Thoracic aorta (tissue), 2 donors: ENCODE data around the gene LIN7C. TPM values are rescaled to one million over a fixed set of nuclear protein-coding genes. Genes with fewer than 3 reads are reported as not detected.

ENCODE experiments used
- ATAC-seq: fragments of 150-250 bp; one replicate; pipeline ENCODE4 v1.8.0; 2017; ENCODE audit warnings: low read depth; ENCODE audit not compliant: insufficient number of reproducible peaks, low FRiP score
- DNase-seq: peaks from one replicate; pipeline ENCODE4 v3.0.0-alpha.2; 2020; ENCODE audit warnings: low spot score
- H3K27ac ChIP-seq, 2 donors: fragments of 200-600 bp; sonication (generic); 1 replicate in 1 of 2; 2 replicates in 1 of 2; pipeline ENCODE4 v1.5.1; 2016; ENCODE audit warnings: mild to moderate bottlenecking in 2 of 2, moderate library complexity in 2 of 2
- H3K27me3 ChIP-seq: fragments of 200-600 bp; sonication (generic); replicated peaks from 2 replicates; pipeline ENCODE4 v1.6.0; 2016; ENCODE audit warnings: mild to moderate bottlenecking; ENCODE audit not compliant: insufficient read depth
- H3K36me3 ChIP-seq: fragments of 200-600 bp; sonication (generic); one replicate; pipeline ENCODE4 v1.5.1; 2016
- H3K4me1 ChIP-seq, 2 donors: fragments of 200-600 bp; sonication (generic); 1 replicate in 1 of 2; 2 replicates in 1 of 2; pipeline versions ENCODE4 v1.5.1 to v1.6.0; 2016; ENCODE audit warnings: low read depth in 2 of 2, mild to moderate bottlenecking in 1 of 2; ENCODE audit not compliant: control insufficient read depth in 1 of 2
- H3K4me3 ChIP-seq: fragments of 200-600 bp; sonication (generic); 2 replicates; pipeline ENCODE4 v1.5.1; 2016; ENCODE audit warnings: mild to moderate bottlenecking
- H3K9me3 ChIP-seq: fragments of 200-600 bp; sonication (generic); 2 replicates; pipeline ENCODE4 v1.5.1; 2016
- CTCF ChIP-seq: fragments of 200-600 bp; sonication (generic); IDR thresholded peaks from one replicate; pipeline ENCODE4 v1.5.1; 2019; ENCODE audit warnings: antibody characterized with exemption
- total RNA-seq, 2 donors: library from RNA; depleted of rRNA; stranded (reverse); fragments of >200 nt; gene quantifications; one replicate each; pipeline versions ENCODE4 v1.1.0 to v1.2.3, GENCODE V29; 2016

The LIN7C gene
- total RNA-seq, 2 donors from 2014 or later: 26.9 to 51.3 TPM

- Histone ChIP-seq H3K9me3 (no peaks in the 10 kb centered on the region), H3K4me3 (no peak overlapping the region), H3K27me3 (no peaks in the 10 kb centered on the region), H3K4me1 (peaks cover 0 to 6% of the 10 kb centered on the region in 2 donors), H3K36me3 (no peaks in the 10 kb centered on the region), H3K27ac (peak overlapping the region; percentile 15 to 54)
- TF ChIP-seq CTCF: no peak
- DNase-seq: no peak
- ATAC-seq: no peak
These were observed 26.2 kb upstream of the LIN7C start for GRCh38 chr11:27532652-27533325.

DNA sequence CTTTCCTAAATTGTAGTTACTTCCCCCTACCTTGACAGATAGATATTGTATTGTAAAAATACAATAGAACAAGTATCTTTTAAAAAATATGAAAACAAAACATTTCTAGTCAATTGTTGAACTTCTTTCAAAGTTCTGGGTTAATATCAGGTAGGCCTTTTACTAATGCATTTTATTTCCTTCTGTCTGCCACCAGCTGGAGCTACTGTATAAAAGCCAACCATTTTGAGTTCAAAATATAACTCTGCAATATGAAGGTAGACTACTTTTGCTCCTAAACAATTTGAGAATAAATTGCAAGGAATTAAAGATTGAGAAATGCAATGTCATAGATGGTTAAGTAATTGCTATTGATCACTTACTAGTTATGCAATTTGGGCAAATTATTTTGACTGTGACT, 22.1 kb upstream of the LIN7C start:
- TF ChIP-seq CTCF: no peak
- Histone ChIP-seq H3K27ac (no peak overlapping the region), H3K4me3 (no peak overlapping the region)

DNA sequence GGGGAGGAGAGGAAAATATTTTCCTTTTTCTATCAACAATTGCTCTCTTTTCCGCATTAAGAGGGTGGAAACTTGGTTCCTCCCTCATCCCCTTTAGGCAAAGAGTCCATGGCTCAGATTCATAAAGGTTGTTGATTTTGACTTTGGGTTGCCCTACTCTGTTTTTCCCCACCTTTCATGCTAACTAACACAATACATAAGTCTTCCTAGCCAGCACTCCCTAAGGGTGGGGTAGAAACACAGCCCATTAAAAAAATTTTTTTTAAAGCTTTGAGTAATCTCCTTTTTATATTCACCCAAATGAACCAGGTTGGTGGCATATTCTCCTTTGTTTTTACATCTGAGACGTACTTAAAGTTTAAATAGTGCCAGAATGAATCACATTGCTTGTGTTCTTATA, 20.0 kb upstream of the LIN7C start:
- H3K36me3 ChIP-seq: no peaks in the 10 kb centered on the region
- ATAC-seq: no peak
- TF ChIP-seq CTCF: no peak
- H3K9me3 ChIP-seq: no peaks in the 10 kb centered on the region
- no peaks in the 10 kb centered on the region for H3K27me3 ChIP-seq
- no peaks in the 10 kb centered on the region for H3K4me1 ChIP-seq
- H3K4me3 ChIP-seq: no peak overlapping the region
- H3K27ac ChIP-seq: no peak overlapping the region
- no peak for DNase-seq

More for the DNA sequence above, 22.1 kb upstream of the LIN7C start:
- Histone ChIP-seq H3K9me3 (no peaks in the 10 kb centered on the region), H3K36me3 (no peaks in the 10 kb centered on the region), H3K27me3 (no peaks in the 10 kb centered on the region), H3K4me1 (peaks cover 0 to 6% of the 10 kb centered on the region in 2 donors)
- DNase-seq: no peak
- ATAC-seq: no peak

DNA sequence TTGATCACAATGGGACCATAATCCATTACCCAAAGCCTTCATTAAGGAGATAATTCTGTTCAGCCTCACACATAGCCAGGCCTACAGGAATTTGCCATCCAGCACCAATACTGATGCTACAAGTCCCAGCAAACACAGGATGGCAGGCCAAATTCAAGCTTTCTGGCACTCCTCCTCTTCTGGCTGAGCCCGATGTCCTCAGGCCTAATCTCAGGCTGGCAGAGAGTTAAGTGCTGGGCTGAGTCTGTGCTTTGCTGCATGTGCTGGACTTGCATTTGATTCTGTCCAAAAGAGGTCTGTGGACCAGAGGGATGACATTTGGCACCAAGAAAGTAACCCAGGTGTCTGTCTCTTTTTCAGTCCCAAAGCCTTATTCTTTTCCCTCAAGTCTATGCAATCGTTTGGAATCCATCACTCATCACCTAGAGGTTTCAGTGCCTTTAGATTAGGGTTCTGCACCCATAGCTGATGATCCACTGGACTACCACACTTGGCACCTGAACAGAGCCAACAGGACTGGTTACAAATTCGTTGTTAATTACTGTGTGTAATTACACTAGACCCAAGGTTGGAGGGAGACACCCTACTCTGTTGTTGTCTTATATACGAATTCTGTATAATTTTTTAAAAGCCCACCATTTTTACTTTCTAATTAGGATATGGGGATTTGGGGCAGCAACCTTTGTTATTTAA, 19.4 kb upstream of the LIN7C start:
- no peak for TF ChIP-seq CTCF
- H3K4me1 ChIP-seq: no peaks in the 10 kb centered on the region
- DNase-seq (no peak), ATAC-seq (peak; percentile 34)
- no peaks in the 10 kb centered on the region for H3K9me3 ChIP-seq
- no peak overlapping the region for H3K4me3 ChIP-seq
- no peaks in the 10 kb centered on the region for H3K27me3 ChIP-seq
- H3K27ac ChIP-seq: no peak overlapping the region
- no peaks in the 10 kb centered on the region for H3K36me3 ChIP-seq

DNA sequence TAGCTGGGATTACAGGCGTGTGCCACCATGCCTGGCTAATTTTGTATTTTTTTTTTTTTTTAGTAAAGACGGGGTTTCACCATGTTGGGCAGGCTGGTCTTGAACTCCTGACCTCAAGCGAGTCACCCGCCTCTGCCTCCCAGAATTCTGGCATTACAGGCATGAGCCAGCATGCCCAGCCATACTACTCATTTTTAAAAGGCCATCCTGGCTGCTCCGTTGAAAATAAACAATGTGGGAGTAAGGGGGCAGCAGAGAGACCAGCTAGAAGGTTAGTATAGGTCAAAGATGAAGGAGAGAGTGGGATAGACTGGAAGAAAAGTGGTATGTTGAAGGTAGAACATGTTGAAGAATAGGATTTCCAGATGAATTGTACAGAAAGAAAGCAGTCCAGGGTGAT, 17.6 kb upstream of the LIN7C start:
- Histone ChIP-seq H3K27ac (no peak overlapping the region), H3K4me1 (no peaks in the 10 kb centered on the region), H3K27me3 (no peaks in the 10 kb centered on the region), H3K9me3 (no peaks in the 10 kb centered on the region), H3K36me3 (no peaks in the 10 kb centered on the region), H3K4me3 (no peak overlapping the region)
- ATAC-seq (no peak), DNase-seq (no peak)
- no peak for TF ChIP-seq CTCF
